NCI-H82 treated with DMSO at 0.1 percent for 48 hours (cell line): Measurements from ENCODE around the gene SMPD1.

ENCODE experiments used
- DNase-seq: peaks from one replicate; lab custom pipeline; 2025; ENCODE audit not compliant: unreplicated experiment; lab: John Stamatoyannopoulos, UW

Gene SMPD1

DNA sequence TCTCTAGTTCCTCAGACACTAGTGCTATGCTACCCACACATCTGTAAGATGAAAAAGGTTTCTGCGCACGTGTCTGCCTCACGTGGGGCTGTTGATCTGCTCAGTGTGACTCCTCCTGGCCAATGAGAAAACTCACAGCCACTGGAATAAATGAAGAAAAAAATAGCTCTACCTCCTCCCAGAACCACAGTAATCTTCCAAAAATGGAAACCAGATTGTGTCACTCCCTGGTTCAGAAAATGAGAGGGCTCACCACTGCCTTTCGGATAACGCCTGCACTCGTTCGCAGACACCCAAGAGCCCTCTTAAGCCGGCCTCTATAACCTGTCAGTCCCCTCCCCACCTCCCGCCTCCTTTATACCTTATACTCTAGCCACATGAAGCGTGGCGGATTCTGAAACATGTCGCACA lies 23.5 kb downstream of the SMPD1 start:
- DNase-seq: no peak

DNA sequence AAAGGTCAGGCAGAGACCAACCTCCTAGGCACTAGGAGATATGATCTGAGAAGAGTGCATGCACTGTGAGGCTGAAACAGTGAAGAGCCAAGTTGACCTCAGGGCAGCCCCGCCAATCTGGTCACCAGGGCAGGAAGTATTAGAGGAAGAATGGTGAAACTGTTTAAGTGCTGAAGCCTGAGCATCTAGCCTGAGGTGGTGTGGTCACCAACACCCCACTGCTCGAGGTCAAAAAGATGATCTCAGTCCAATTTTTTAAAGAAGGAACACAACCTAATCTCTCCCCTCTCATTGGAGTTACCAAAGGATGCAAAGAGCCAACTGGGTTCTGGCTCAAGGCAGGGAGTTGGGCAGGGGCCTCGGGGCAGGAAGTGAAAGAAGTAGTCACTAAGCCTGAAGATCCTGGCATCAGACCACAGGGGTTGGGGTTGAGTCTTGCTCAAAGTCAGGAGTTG lies 24.6 kb downstream of the SMPD1 start:
- no peak for DNase-seq

DNA sequence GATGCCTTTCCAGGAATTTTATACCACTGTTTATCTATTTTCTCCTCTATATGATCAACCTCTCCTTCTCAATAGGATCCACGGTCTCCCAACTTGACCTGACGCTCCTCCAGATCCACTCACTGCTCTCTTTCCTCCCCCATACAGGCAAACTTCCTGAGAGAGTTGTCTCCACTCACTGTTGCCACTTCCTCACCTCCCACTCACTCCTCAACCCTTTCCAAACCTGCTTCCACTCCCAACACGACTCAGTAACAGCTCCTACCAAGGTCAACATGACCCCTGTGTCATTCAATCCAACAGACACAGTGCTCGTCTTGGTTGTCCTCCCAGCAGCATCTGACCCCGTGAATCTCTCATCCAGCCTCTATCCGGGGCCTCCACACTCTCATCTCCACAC lies 25.5 kb downstream of the SMPD1 start:
- no peak for DNase-seq

DNA sequence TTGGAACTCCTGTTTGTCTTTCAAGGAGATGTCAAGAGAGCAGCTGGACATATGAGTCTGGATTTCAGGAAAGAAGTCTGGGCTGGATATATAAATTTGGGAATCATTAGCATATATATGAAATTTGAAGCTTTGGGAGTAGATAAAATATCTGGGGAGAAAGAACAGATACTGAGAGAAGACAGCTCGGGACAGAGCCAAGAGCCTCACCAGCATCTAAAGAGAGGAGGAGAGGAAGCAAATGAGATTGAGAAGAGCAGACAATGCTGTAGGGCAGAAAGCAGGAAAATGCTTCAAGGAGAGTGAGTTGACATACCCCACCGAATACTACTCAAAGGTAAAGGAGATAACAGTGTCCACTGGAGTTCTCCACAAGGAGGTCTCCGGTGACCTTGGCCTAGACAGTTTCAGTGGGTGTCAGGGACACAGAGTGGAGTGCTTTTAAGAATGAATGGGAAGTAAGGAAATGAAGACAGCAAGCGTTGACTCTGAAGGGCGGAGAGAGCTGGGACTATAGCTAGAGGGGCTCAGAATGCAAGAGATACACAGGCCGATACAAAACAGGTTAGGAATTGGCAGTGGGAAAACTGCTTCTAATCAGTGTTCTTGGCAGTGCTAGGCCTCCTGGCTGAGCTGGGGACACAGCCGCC lies 27.8 kb downstream of the SMPD1 start:
- DNase-seq: no peak

DNA sequence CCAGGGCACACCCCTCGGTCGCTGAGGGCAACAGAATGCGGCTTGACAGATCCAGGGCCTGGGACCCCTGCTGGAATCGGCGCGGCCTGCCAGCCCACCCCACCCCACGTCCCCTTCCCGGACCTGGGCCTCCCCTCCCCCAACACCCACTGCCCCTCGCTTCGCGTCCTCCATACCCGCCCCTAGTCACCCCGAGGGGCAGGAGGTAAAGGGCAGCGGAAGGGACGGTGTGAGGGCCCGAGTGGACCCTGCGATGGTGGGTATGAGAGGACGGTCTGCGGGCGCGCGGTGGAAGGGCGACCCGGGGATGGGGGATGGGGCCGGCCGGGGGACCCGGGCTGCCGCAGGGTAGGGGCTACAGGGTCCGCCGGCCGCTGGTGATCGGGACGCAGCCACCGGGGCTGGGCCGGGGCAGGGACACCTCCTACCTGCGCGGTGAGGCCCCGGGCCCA lies 28.3 kb downstream of the SMPD1 start:
- no peak for DNase-seq

DNA sequence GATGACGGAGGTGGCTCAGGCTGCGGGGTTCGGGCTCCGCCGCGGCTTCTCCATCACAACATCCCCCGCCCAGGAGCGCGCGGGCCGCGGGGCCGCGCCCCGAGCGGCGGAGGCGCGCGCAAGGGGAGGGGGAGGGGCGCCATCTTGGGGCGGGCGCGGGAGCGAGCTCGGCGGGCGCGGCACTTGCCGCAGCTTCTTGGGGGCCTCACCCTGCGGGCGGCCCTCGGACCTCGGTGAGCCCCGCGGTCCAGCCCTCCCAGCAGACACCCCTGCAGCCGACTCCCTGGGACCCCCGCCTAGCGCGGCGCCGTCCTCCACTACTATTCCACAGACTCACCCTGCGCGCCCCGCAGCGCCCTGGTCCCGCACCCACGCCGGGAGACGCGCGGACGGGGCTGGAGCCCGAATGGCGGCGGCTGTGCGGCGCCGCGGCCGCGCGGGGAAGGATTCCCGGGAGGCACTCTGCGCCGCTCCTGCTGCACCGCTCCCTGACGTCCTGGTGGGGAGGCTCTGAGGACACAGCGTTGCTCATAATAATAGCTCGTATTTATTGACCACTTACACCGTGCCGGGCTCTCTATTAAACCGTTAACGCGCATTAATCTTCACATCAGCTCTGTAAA lies 28.8 kb downstream of the SMPD1 start, which contains the start of gene APBB1:
Gene APBB1, minus strand, starts transcription at position 86 of the 623 bp plus-strand sequence. CDS start 7,747 bp downstream, outside the sequence.
- peak; percentile 7 for DNase-seq

DNA sequence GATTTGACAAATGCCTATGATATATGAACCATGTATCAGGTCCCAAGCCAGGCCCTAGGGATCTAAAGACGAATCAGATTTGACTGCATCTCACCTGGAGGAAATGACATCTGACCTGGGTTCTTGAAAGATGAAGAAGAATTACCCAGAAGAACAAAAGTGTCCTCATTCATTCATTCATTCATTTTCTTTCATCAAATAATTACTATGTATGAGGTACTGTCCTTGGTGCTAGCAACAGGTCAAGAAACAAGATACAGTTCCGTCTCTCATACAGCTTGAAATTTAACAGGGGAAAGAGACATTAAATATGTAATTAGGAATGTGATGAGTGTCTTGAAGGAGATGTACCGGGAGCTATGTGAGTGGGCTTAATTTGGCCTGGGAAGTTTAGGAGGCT lies 30.4 kb downstream of the SMPD1 start:
- DNase-seq: no peak

DNA sequence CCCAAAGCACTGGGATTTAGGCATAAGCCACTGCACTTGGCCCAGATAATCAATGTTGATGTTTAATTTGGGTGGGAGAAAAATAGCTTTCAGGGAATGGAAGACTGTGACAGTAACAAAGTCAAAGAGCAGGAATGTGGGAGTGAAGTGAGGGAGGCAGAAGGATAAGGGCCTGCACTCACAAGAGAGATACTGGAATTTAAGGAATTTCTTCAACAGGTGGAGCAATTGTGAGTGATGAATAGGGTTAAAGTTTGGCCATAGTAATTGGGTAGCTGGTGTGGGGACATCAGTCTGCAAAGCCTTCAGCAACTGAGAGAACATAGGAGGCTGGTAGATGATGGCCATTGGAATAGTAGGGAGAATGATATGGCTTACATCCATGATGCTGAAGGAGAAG lies 37.2 kb downstream of the SMPD1 start:
- DNase-seq: no peak

DNA sequence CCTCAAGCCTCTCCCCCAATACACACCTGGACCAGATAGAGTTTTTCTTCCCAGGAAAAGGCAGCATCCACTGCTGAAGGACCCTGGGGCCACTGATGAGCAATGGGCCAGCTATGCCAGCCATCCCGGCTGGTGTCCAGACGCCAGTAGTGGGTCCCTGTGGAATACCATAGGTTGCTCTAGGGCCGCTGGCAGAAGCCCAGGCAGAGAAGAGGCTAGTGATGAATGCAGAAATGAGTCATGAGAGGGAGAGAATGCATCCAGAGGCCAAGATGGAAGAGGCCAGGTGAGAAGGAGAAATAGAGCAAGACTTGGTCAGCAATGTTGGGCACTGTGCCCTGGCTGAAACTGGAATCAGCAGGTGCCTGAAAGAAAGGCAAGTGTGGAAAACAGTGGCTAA lies 41.6 kb downstream of the SMPD1 start:
- DNase-seq: no peak

DNA sequence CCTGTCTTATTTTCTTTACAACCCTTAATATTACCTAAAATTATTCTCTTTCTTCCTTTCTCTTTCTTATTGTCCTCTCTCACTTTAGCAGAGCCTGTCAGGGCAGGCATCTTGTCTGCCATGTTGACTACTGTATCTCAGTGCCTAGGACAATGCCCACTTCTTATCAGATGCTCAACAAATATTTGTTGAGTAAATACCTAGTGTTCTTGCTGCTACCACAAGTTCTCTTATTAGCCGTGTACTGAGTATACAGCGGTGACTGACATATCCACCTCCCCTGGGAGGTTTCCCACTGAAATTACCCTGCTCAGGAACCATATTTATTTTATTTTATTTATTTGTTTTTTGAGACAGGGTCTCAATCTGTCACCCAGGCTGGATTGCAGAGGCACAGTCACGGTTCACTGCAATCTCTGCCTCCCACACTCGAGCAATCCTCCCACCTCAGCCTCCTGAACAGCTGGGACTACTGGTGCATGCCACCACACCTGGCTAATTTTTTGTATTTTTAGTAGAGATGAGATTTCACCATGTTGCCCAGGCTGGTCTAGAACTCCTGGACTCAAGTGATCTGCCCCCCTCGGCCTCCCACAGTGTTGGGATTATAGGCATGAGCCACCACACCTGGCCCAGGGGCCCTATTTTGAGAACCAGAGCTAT lies 43.9 kb downstream of the SMPD1 start:
- no peak for DNase-seq

DNA sequence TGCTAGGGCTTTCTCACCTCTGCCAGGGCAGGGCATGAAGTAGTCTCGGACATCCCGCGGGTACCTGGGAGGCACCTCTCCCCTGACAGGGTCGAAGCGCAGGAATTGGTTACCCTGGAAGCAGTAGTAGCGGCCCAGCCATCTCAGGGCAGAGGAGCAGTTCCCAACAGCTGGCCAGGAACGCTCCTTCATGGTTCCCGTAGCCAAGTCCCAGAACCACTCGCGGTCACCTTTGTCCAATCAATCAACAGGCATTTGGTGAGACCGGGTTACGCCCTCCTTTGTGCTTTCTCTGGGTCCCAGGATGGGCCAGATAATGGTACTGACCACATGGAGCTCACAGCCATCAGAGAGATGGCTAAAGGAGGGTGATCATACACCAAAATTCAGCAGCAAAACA lies 47.1 kb downstream of the SMPD1 start:
- DNase-seq: no peak

DNA sequence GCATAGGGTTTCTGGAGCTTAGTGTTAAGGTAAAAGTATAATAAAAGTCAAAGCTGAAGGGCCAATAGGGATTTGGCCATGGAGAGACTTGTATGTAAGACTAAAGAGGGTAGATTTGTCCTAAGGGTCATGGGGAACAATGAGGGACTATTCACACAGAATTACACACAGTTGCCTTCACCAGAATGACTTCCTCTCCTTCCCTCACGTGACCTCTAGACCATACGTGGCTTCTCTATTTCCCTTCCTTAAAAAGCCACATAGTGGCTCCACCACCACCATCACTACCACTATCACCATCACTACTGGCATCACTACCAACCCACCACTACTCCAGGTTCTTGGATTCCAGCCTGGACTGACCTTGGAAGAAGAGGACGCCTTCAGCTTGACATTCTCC lies 47.7 kb downstream of the SMPD1 start:
- no peak for DNase-seq

DNA sequence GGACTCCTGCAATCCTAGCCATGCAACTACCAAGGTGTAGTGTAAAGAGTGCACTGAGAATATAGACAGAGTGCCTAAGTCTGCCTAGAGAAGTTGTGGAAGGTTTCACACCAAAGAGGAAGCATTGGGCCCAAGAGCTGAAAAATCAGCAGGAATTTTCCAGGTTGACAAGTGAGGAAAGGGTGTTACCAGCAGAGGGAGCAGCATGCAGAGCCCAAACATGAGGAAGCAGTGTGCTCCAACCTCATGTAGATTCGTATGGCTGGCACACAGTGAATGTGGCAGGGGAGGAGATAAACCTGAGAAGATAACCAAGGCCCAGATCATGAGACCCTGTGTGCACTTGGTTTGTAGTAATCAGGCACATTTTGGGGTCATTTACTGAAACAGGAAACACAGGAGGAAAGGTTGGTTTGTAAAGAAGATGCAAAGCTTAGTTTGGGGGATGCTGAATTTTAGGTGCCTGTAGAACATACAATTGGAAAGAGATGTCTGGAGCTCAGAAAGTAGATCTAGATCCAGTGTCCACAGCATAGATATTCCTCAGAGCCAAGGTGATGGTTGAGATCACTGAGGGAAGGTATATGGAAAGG lies 48.8 kb downstream of the SMPD1 start:
- DNase-seq: peak; percentile 6

DNA sequence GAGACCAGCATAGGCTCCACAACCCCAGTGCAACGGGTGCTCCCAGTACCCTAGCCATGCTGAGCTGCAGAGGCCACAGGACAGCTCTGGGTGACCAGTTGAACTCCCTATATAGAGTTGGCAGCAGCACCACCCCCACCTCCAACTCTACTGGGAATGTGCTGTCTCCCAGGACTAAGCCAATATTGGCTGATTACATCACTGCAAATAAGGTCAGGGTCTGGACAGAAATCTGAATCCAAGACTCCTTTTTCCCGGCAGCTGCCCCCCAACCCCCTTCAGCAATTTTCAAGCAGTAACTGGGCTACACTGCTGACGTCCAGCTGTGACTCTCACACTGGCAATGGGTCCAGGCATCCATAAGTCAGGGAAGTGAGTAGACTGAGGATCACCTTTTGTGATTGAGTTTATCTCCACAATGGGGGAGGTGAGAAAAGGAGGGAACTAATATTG lies 50.7 kb downstream of the SMPD1 start, which contains the start of gene HPX:
Gene HPX, minus strand, starts transcription at position 82 of the 453 bp plus-strand sequence. Its CDS starts 24 bp downstream, at position 58.
- DNase-seq: no peak

DNA sequence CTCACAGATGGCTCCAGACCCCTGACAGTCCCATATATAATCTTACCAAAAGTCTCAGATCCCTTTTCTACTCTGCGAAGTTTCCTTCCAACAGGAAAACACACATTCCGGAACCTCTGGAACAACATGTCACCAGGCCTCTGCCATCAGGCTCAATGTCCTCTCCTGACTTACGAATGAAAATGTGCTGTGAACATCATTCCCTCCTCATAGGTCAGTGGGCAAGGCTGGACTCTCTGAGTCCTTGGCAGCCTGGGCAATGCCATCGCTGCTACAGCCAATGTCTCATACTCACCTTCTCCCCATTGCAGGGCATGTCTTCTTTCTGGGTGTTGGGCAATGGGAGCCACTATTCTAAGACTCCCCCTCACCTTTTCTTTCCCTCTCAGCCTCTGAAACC lies 52.2 kb downstream of the SMPD1 start:
- DNase-seq: no peak

DNA sequence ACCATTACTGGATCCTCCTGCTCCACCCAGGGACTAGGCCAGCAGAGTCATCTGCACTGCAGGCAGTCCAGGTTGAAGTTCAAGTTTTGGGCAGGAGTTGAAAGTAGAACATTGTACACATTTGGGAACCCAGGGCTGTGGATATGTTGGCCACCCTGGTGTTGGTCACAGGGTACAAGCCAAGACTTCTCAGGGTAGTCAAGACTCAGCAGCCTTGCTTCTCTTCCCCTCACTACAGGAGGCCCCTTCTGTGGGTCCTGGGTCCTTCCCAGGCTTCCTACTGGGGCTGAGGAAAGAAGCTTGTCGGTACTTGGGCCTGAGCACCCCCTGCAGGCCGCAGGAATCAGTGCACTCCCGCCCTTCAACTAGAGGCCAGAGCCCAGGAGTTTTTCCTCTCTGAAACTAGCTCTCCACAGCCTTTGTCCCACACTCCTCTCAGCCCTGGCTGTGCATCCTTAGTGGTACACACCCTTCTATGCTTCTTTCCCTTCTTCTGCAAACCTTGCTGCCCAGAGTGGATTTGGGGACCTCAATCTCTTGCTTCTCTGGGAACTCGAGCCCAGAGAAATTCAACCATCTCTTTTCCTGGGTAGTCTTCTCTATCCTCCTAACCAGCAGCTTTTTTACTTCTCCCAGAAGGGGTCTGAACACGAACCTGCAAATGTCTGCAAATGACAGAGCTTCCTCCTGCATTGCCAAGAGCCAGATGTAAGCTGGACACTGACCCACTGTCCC lies 53.2 kb downstream of the SMPD1 start:
- peak; percentile 6 for DNase-seq
